GM23248 (cell line): ENCODE measurements around the gene BRAF.
"Not testable (repeated sequence)": the region's sequence is repeated elsewhere in the genome, so short reads cannot be mapped to it uniquely, and the experiment has no call there.

Experiments used
- EZH2 ChIP-seq: fragments of 200-600 bp; sonication (generic); IDR thresholded peaks from 2 replicates; pipeline ENCODE4 v1.6.1; 2018; ENCODE audit warnings: antibody characterized with exemption, mild to moderate bottlenecking; ENCODE audit not compliant: insufficient read depth, poor library complexity, severe bottlenecking
- EZH2phosphoT487 ChIP-seq: fragments of 200-600 bp; sonication (generic); IDR thresholded peaks from 2 replicates; pipeline ENCODE4 v1.6.1; 2018; ENCODE audit warnings: antibody characterized with exemption, moderate library complexity, mild to moderate bottlenecking, low read depth; ENCODE audit not compliant: insufficient read depth

DNA sequence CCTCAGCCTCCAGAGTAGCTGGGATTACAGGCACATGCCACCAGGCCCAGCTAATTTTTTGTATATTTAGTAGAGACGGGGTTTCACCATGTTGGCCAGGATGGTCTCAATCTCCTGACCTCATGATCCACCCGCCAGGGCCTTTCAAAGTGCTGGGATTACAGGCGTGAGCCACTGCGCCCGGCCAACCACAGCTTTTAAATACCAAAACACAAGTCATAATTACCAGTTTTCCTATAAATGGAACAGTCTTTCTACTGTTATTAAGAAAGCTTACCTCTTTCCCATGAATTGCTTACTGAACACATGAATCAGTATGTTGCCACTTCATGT lies 11.2 kb downstream of the BRAF start:
- not testable (repeated sequence) for TF ChIP-seq EZH2, EZH2phosphoT487
